ENCODE data around the gene TBC1D21. TPM values are rescaled to one million over a fixed set of nuclear protein-coding genes. Genes with fewer than 3 reads are reported as not detected.

Gene TBC1D21
- total and polyA plus RNA-seq, 2 of the 4 experiments (the other 2 are of a cell fraction) = not detected

- H3K79me1 ChIP-seq (ENCODE audit: low read depth in 1 of 2, low read length in 2 of 2) = no peaks in the 10 kb centered on the region
- H2AK5ac ChIP-seq (ENCODE audit: low read depth, low read length) = no peak overlapping the region
- DNase-seq = no peak
- dilution Hi-C loops (cut with HindIII; ENCODE audit: low sequenced_read_pairs, unreplicated experiment) (no loop called here), in situ Hi-C loops (cut with MboI; ENCODE audit: low sequenced_read_pairs) (no loop called here), intact Hi-C loops (cut with micrococcal nuclease) (no loop called here)
- no peak overlapping the region for H4K5ac ChIP-seq (ENCODE audit: low read depth, low read length)
- H3K4me3 ChIP-seq (ENCODE audit: insufficient read depth, low read depth, low read length) = no peak overlapping the region
- no peaks in the 10 kb centered on the region for H3K9me3 ChIP-seq (ENCODE audit: control insufficient read depth, insufficient read depth, low read length)
- no peak overlapping the region for H2AFZ ChIP-seq (replicated peaks; ENCODE audit: low read length, poor library complexity)
- WGBS, 2 experiments (ENCODE audit: extremely low coverage in 2 of 2, insufficient read length in 1 of 2) = 10% methylated on average over 5 of the region's 12 CpGs; no CpG with 5 or more reads in 1 of the 2 experiments
- no peak overlapping the region for H3K27ac ChIP-seq (ENCODE audit: insufficient read depth, low read length)
- no peak overlapping the region for H3K4me2 ChIP-seq (ENCODE audit: low read depth, low read length)
- peaks cover 69% of the 10 kb centered on the region for H3K27me3 ChIP-seq (ENCODE audit: control insufficient read depth, insufficient read depth, low read length)
- H4K91ac ChIP-seq (ENCODE audit: insufficient read depth, low read depth, low read length) = no peak overlapping the region
- H4K20me1 ChIP-seq (ENCODE audit: insufficient read depth, low read length) = no peaks in the 10 kb centered on the region
- H3K9me1 ChIP-seq (ENCODE audit: insufficient read depth, low read length) = no peaks in the 10 kb centered on the region
- H2BK120ac ChIP-seq (ENCODE audit: low read depth, low read length) = no peak overlapping the region
- H2BK5ac ChIP-seq (ENCODE audit: low read depth, low read length, poor library complexity, severe bottlenecking) = no peak overlapping the region
- H2AK9ac ChIP-seq (replicated peaks; ENCODE audit: low read depth, low read length, poor library complexity) = no peak overlapping the region
- no peak overlapping the region for H3K4ac ChIP-seq (ENCODE audit: low read depth, low read length)
- H3K9ac ChIP-seq (ENCODE audit: low read depth, low read length) = no peak overlapping the region
- POLR2A ChIA-PET (ENCODE audit: unreplicated experiment) = no interaction called here
- no peaks in the 10 kb centered on the region for H3K4me1 ChIP-seq (ENCODE audit: control insufficient read depth, insufficient read depth, low read length)
- H3K36me3 ChIP-seq (ENCODE audit: control insufficient read depth, insufficient read depth, low read length) = no peaks in the 10 kb centered on the region
- no peak overlapping the region for H3K14ac ChIP-seq (replicated peaks; ENCODE audit: low read depth, low read length)
- H3K18ac ChIP-seq (ENCODE audit: low read depth, low read length) = no peak overlapping the region
- H3K23ac ChIP-seq (ENCODE audit: low read depth, low read length) = no peak overlapping the region
- H2BK15ac ChIP-seq (ENCODE audit: low read depth, low read length) = no peak overlapping the region
- no peak overlapping the region for H4K8ac ChIP-seq (ENCODE audit: low read depth in 2 of 2, low read length in 2 of 2)
- no peak overlapping the region for H2BK20ac ChIP-seq (ENCODE audit: low read depth, low read length)
- CTCF ChIA-PET = no interaction called here
- TF ChIP-seq, protein P1, sequence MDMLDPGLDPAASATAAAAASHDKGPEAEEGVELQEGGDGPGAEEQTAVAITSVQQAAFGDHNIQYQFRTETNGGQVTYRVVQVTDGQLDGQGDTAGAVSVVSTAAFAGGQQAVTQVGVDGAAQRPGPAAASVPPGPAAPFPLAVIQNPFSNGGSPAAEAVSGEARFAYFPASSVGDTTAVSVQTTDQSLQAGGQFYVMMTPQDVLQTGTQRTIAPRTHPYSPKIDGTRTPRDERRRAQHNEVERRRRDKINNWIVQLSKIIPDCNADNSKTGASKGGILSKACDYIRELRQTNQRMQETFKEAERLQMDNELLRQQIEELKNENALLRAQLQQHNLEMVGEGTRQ (IDR thresholded peaks at IDR 0.05; ENCODE audit: low read depth, low read length) = no peak
- TF ChIP-seq MAFK (IDR thresholded peaks at IDR 0.05; ENCODE audit: low read depth, low read length) = no peak
- TF ChIP-seq RFX5 (IDR thresholded peaks at IDR 0.05; ENCODE audit: low read depth, low read length) = no peak
- TF ChIP-seq, protein P2, sequence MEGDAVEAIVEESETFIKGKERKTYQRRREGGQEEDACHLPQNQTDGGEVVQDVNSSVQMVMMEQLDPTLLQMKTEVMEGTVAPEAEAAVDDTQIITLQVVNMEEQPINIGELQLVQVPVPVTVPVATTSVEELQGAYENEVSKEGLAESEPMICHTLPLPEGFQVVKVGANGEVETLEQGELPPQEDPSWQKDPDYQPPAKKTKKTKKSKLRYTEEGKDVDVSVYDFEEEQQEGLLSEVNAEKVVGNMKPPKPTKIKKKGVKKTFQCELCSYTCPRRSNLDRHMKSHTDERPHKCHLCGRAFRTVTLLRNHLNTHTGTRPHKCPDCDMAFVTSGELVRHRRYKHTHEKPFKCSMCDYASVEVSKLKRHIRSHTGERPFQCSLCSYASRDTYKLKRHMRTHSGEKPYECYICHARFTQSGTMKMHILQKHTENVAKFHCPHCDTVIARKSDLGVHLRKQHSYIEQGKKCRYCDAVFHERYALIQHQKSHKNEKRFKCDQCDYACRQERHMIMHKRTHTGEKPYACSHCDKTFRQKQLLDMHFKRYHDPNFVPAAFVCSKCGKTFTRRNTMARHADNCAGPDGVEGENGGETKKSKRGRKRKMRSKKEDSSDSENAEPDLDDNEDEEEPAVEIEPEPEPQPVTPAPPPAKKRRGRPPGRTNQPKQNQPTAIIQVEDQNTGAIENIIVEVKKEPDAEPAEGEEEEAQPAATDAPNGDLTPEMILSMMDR (conservative IDR thresholded peaks at IDR 0.05; ENCODE audit: low read depth, low read length) = no peak
- TF ChIP-seq CHD1 (IDR thresholded peaks at IDR 0.05; ENCODE audit: low read depth, low read length) = no peak
- TF ChIP-seq MXI1 (IDR thresholded peaks at IDR 0.05; ENCODE audit: borderline replicate concordance, low read depth, low read length) = no peak
- no peak for TF ChIP-seq SMC3 (IDR thresholded peaks at IDR 0.05; ENCODE audit: low read depth, low read length)
- no TSS peak for BruUV-seq (replicated peaks)
- no peak for ATAC-seq (ENCODE audit: low read depth)
- H3K56ac ChIP-seq (ENCODE audit: extremely low read depth, insufficient read depth, low read length) = no peak overlapping the region
Measured at GRCh38 chr15:73838831-73839426, 34.4 kb upstream of the TBC1D21 start.

All from IMR-90 (cell line).